CD4-positive, alpha-beta T cell treated with Interleukin-1 beta for 1 hour (primary cell): Measurements from ENCODE around the gene ZNF205.
"Not testable (repeated sequence)": the region's sequence is repeated elsewhere in the genome, so short reads cannot be mapped to it uniquely, and the experiment has no call there.

Experiments used
- DNase-seq, 2 donors: peaks; one replicate each; pipeline ENCODE4 v3.0.0-alpha.2; 2020 to 2022

ZNF205 gene

DNA sequence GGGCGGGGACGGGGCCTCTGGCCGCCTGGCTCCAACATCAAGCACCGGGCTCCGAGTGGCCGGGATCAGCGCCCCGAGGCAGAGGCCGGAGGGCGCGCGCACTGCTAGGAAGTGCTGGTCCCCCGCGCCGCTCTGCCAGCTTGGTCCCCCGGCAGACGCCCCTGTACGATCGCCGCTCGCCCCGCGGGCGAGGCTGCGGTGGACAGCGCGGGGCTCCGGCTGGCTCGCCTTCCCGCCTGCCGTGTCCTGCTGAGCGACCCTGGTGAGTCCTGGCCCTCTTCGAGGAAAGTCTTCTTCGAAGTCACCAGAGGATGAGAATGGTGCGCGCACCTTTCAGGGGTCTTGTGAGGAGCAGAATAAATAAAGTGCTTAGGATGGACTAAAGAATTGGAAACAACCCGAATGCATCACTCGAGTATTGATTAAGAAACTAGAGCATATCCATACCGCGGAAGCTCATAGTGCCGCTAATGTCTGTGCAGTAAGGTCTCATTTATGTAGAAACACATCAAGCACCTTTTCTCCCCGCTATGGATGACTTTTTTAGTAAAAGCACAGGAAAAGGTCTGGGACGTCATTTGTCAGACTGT lies 22.8 kb downstream of the ZNF205 start:
- DNase-seq, result no peak

DNA sequence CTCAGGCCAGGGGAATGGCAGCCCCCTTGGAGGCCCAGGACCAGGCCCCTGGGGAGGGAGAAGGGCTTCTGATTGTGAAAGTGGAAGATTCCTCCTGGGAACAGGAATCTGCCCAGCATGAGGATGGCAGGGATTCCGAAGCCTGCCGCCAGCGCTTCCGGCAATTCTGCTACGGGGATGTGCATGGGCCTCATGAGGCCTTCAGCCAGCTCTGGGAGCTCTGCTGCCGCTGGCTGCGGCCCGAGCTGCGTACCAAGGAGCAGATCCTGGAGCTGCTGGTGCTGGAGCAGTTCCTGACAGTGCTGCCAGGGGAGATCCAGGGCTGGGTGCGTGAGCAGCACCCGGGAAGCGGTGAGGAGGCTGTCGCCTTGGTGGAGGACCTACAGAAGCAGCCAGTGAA lies 24.9 kb downstream of the ZNF205 start:
- DNase-seq, result no peak

DNA sequence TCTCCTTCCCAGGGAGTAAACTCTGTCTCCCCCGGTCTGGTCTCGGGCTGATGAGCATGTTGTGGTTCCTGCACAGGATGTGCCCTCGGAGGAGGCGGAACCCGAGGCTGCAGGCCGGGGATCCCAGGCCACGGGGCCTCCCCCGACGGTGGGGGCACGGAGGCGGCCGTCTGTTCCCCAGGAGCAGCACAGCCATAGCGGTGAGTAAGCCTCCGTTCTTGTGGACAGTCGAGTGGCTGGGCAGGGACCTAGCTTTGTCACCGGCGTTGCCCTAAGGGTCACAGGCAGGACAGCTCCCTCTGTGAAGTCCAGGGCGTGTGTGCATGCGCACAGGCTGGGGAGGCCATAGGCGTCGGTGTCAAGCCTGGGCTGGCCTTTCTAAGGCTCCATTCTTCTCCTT lies 26.0 kb downstream of the ZNF205 start:
- DNase-seq, result no peak

DNA sequence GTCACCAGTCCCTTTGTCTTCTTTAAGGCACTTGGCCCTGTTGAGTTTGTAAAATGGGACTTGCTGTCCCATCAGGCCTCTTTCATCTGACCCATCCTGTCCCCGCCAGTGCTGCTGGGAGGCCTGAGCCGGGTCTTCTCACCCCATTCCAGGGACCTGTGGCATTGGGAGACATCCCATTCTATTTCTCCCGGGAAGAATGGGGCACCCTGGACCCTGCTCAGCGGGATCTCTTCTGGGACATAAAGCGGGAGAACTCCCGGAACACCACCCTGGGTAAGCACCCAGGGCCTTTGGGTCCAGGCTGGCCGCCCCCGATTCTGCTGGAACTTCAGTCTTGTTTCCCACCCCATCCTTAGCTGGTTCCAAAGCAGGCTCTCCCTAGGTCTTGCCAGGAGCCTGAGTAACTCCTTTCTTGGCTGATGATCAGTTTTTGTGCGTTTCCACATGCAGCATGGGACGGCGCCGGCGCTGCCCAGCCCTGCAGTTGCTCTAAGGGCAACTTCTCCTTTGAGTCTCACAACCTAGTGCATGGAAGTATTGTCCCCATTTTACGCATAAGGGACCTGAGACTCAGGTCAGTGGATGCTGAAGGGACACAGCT lies 26.5 kb downstream of the ZNF205 start:
- no peak for DNase-seq

DNA sequence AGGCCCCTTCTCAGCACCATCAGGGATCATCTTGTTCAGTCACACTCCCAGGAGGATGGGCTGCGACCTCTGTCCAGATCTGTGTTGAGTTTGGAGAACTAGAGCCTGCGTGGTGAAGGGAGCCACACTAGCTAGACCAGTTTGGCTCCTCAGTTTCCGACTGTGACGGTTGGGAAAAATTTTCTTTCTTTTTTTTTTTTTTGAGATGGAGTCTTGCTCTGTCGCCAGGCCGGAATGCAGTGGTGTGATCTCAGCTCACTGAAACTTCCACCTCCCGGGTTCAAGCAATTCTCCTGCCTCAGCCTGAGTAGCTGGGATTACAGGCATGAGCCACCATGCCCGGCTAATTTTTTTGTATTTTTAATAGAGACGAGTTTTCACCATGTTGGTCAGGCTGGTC lies 27.2 kb downstream of the ZNF205 start:
- not testable (repeated sequence) for DNase-seq

DNA sequence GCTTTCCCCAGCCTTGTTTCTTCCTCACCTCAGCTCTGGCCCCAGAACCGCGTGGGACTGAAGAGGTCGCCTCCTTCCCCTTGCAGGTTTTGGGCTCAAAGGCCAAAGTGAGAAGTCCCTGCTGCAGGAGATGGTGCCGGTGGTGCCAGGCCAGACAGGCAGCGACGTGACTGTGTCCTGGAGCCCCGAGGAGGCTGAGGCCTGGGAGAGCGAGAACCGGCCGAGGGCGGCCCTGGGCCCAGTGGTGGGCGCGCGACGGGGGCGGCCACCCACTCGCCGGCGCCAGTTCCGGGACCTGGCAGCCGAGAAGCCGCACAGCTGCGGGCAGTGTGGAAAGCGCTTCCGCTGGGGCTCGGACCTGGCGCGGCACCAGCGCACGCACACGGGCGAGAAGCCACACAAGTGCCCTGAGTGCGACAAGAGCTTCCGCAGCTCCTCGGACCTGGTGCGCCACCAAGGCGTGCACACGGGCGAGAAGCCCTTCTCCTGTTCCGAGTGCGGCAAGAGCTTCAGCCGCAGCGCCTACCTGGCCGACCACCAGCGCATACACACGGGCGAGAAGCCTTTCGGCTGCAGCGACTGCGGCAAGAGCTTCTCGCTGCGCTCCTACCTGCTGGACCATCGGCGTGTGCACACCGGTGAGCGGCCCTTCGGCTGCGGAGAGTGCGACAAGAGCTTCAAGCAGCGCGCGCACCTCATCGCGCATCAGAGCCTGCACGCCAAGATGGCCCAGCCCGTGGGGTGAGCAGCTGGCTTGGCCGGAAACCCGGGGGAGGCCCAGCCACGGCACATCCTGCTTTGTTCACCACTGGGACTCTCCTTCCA lies 28.4 kb downstream of the ZNF205 start:
- no peak for DNase-seq

DNA sequence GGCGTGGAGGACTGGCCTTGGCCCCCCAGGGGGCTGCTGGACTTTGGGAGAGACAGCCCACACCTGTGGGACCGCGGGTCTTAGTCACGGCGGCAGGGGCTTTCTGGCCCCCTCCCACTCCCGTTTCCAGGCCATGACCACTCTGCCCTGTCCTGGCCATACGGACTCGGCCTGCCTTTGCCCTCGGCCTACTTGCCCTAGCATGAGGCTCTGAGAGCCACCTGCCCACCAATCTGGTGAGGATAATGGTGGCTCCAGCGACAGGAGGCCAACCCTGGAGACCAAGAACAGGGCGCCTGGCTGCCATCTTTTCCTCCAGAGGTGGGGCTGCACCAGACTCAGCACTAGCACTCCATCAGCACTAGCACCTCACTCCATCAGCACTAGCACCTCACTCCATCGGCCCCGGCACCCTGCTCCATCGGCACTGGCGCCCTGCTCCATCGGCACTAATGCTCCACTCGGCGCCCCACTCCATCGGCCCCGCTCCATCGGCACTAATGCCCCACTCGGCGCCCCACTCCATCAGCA lies 29.5 kb downstream of the ZNF205 start:
- DNase-seq, result no peak

DNA sequence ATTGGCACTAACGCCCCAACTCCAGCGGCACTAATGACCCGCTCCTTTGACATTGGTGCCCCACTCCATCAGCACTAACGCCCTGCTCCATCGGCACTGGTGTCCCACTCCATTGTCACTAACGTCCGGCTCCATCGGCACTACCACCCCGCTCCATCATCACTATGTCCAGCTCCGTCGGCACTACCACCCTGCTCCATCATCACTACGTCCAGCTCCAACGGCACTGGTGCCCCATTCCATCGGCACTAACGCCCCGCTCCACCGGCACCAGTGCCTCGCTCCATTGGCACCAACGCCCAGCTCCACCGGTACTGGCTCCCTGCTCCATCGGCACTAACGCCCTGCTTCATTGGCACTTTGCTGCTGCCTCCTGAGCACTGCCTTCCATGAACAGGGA lies 29.9 kb downstream of the ZNF205 start:
- no peak for DNase-seq

DNA sequence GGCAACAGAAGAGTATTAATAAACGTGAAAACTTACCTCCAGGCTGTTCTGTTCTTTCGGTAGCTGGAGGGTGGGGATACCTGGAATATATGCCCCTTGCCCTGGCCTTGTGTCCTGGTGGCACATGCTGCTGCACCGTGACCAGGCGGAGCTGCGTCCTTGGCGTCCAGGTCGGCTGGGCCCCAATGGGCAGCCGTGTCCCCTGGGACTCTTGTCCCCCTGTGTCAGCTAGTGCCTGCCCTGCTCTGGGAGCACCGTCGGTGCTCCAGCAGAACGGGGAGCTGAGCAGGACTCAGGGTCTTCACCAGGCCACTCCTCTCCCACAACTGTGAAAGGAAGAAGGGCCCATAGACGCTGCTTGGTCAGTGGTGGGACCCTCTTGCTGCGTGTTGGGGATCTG lies 30.4 kb downstream of the ZNF205 start:
- DNase-seq, result no peak

DNA sequence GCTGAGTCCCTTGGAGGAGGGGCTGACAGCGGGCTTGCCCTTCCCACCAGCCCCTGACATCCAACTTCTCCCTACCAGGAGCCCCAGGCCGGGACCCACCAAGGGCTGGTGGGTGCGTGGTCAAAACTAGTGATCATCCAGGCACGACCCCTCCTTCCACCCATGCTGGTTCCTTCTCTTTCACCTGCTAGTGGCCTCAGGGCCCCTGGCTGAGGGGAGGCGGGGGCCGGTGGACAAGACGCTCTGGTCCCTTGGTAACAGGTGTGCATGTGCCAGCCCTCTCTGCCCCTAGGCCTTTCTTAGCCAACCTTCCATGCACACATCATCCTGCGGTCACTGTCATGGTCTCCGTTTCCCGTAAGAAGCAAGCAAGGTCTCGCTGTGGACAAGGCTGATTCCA lies 30.8 kb downstream of the ZNF205 start:
- no peak for DNase-seq

DNA sequence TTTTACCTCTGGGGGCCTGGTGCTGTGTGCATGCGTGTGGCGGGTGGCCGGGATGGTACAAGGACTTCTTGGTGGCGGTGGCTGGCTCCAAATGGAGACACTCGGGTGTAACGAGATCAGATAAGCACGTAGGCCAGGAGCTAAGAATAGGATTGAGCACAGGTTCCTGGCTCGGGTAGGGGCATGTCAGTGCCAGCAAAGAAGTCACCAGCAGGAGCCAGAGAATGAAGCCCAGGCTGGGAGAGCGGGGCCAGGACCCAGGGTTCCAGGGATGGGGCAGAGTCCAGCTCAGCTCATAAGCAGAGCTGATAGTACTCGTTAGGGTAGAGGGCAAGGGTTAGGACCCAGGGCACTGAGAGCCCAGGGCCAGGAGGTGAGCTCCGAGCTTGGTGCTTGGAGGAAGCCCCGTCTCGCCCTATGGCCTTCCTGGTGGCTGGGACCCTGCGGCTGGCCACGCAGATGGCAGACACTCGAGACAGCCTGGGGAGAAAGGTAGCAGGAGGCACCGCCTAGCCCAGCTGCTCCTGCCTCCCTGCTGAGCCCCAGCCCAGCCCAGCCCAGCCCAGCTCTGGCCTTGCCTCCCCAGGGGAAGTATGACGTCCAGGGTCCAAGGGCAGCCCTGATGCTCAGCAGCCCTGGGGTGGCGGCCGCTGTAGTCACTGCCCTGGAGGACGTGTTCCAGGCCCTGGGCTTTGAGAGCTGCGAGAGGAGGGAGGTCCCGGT lies 31.4 kb downstream of the ZNF205 start:
- DNase-seq, result no peak

DNA sequence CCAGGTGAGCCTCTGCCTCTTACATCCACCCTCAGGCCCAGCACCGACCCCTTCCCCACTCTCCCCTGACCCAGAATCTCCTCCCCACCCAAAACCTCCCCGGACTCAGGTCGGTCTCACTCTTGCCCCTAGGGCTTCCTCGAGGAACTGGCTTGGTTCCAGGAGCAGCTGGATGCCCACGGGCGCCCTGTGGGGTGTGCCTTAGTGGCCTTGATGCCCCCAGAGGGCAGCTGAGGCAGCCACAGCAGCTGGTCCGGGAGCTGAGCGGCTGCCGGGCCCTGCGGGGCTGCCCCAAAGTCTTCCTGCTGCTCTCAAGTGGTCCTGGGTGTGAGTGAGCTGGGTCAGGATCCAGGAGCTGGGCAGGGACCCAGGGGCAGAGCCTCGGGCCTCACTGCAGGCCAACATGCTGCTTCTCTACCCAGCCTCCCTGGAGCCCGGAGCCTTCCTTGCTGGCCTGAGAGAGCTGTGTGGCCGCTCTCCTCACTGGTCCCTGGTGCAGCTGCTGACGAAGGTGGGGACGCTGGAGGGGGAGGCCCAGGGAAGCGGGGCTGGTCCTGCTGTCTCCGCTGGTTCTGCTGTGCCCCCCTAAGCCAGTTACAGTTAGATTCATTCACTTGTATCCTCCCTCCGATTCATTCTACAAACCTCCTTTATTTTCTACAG lies 32.1 kb downstream of the ZNF205 start:
- no peak for DNase-seq

DNA sequence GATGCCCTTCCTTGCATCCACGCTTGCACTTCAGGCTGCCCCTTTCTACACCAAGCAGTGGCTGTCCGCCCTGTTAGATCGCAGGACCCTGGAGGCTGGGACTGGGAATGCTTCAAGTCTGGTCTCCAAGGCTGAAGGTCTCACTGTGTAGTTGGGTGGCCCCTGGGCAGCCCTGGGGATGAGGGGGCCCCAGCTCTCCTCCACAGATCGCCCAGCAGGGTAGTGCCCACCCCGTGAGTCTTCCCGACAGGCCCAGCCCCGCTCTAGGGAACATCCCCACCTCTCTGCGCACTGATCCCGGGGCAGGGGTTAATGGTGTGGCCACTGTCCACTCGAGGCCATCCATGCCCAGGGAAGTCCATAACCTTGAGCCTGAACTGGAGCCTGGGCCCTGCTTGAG lies 32.8 kb downstream of the ZNF205 start:
- no peak for DNase-seq

DNA sequence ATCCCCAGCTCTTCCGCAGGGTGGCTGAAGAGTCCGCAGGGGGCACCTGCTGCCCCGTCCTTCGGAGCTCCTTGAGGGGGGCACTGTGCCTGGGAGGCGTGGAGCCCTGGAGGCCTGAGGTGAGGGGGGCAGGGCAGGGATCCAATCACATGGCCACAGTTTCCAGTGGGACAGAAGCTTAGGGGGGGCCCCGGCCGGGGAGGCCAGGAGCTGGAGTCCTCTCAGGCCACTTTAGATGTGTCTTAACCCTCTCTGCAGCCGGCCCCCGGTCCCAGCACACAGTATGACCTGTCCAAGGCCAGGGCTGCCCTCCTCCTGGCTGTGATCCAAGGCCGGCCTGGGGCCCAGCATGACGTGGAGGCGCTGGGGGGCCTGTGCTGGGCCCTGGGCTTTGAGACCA lies 33.3 kb downstream of the ZNF205 start:
- no peak for DNase-seq

DNA sequence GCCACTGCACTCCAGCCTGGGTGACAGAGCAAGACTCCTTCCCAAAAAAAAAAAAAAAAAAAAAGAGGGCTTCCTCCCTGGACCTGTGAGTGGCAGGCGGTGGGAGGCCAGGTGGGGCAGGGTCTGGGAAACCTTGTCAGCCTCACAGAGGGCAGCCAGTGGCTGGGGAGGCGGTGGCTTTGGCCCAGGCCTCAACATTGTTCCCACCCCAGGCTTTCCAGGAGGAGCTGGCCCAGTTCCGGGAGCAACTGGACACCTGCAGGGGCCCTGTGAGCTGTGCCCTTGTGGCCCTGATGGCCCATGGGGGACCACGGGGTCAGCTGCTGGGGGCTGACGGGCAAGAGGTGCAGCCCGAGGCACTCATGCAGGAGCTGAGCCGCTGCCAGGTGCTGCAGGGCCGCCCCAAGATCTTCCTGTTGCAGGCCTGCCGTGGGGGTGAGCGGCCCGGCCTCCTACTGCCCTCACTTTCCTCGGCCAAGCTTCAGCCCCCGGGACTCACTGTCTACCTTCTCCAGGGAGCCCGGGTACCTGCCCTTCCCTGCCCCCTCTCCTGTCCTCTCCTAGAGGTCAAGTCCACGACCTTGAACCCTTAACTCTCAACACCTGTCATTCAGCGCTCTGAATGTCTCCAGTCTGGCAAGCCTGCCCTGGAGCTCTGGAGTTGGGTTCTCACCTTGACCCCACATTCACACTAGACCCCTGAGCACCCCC lies 34.8 kb downstream of the ZNF205 start:
- no peak for DNase-seq

DNA sequence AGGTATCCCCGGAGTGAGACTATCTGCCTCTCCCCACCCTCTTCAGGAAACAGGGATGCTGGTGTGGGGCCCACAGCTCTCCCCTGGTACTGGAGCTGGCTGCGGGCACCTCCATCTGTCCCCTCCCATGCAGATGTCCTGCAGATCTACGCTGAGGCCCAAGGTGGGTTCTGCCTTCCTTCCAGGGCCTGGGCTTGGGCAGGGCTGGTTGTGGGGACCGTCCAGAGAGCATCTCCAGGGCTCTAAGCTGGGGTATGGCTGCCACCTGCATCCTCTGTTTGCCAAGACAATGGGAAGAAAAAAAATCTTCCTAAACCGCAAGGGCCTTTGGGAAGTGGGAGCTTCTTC lies 35.3 kb downstream of the ZNF205 start:
- no peak for DNase-seq

DNA sequence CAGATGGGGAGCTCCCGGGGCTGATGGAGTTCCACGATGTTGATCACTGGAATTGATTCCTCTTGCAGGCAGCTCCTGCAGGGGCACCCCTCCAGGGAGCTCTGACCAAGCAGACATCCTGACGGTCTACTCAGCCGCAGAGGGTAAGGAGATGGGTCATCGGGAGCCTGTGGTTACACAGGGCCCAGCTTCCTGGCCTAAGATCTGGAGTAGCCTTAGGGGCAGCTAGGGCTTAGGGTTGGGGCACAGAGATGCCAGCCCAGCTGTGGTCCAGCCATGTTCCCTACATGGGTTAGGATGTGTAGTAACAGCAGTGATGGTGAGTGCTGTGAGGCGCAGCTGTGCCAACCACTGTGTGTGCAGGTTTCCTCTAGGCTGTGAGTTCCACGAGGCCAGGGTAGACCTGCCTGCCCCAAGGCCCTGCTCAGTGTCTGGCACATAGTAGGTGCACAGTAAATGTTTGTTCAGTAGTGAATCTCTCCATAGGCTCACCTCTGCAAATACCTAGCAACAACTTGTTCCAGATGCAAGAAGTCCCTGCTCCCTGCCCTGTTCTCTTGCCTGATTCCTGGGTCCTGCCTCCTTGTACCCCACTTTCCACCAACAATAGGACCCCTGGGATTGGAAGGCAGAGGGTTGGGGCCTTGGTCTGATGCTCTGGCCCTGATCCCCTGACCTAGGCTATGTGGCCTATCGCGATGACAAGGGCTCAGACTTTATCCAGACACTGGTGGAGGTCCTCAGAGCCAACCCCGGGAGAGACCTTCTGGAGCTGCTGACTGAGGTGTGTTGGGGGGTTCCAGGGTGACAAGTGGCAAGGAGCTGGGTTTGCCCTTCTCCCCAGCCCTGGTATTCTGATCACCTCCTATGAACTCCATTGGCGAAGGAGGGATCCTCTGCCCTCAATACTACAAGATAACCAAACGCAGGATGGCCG lies 36.1 kb downstream of the ZNF205 start:
- DNase-seq, result no peak

DNA sequence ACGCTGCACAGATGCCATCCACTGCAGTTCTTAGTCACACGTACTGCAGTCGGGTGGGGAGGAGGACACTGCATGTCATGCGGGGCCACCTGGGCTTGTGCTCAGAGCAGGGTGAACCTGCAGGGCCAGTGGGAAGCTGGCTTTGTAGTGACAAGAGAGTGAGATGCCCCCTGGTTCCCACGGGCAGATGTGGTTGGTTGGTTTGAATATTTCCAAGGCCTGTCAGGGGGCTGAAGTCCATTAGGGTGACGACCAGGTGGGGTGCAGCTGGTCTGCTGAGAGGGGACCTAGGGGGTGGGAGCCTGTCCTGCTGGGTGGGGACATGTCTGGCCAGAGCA lies 36.8 kb downstream of the ZNF205 start:
- DNase-seq, result no peak

DNA sequence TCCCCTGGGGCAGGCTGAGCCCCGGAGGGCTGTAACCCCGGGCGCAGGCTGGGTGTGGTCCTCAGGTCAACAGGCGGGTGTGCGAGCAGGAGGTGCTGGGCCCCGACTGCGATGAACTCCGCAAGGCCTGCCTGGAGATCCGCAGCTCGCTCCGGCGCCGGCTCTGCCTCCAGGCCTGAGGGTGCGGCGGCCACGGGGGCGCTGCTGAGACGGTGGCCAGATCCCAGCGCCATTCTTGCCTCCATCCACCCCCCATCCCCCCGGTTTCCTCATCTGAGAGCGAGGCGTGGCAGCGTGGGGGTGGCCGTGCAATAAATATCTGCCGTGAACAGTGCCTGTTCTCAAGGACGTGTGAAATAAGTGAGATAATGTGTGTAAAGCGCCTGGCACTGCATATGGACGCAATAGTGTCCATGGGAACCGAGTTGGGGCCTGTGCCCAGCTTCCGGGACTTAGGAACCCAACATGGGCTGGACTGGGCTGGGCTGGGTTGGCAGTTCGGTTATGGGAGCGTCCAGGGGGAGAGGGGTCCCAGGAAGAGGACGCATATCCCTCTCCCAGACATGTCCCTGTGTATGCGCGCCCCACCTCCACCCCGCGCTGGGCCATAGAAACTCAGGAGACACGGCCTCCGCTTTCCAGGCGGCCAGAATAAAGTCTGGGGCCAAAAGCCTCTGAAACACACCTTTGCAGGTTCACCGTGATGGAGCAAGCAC lies 37.4 kb downstream of the ZNF205 start:
- DNase-seq, result peak; percentile 53 to 63
